GM18507 (cell line): ENCODE results near the gene ROBO1.

Source experiments
- DNase-seq: peaks from one replicate; pipeline ENCODE4 v3.0.0; 2011; ENCODE audit warnings: low read depth; ENCODE audit not compliant: insufficient read length; ENCODE audit errors: extremely low spot score
- FAIRE-seq: peaks from 2 replicates; lab custom pipeline; 2011; peaks lifted over from hg19 to GRCh38; lab: Jason Lieb, UNC

Gene ROBO1

DNA sequence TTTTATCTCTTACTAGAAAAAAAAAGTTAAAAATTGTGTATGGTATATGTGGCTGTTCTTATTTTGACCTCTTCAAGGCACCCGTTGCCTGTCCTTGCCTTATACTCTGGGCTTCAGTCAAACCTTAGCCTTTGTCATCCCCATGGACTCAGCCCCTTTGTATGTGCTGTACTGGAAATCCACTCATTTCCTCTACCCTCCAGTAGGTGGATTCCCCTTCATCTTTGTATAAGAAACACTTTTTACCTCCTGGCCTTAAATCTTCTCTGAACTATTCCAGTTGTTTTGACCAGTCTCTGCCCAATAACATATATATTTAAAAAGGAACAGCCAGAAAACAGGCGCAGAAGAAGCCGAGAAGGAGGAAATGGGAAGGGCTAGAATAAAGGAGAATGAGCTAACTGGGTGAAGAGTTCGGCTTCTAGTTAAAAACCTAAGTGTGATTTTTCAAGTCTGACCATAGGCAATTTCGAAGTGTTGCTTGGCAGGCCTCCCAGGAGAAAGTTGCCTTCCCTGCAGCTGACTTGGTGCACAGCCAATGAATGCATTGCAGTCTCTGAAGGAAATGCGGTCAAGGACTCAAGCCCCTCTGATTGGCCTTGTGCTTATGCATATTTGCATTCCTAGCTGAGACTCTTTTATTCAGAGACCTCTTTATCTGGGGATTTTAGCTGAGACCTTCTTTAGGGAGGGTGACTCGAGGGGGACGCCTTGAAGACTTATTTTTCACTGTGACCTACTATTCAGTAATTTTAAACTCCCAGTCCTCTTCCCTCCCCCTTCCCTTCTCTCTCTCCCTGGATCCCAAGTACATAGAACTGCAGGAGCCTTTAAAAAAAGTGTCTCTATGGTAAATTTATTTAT lies 277.4 kb downstream of the ROBO1 start:
- FAIRE-seq (no peak), DNase-seq (no peak)

DNA sequence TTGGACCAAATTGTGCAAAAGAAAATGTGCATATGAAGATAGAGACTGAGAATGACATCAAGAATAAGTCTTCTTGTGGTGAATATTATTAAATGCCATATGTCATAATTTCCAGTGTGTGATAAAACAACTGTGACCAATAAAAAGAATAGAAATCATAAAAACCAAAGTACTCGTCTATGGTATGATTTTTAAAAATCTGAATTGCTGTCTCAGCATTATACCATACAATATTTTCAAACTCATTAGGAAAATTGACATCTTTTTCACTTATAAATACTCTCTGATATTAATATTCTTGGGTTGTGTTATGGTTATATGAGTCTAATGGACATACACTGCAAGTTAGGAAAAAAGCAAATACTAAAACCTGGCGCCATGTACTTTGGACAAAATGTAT lies 279.4 kb downstream of the ROBO1 start:
- no peak for FAIRE-seq
- DNase-seq = no peak

DNA sequence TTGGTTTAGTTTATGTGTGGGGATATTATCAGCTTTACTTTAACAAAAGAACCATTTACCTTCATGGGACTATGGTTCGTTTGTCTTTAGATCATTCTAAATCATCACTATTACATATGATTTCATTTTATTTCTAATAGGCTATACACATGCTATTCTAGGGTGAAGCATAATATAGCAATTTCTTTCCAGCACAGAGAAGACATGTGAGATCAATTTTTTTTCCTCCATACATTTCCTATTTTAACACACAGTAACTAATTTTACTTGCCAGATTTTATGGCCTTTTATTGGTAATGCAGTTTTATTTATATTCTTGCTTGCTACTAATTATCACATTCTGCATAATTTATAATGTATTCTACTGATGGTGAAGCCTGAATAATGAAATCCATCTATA lies 287.1 kb downstream of the ROBO1 start:
- no peak for FAIRE-seq

DNA sequence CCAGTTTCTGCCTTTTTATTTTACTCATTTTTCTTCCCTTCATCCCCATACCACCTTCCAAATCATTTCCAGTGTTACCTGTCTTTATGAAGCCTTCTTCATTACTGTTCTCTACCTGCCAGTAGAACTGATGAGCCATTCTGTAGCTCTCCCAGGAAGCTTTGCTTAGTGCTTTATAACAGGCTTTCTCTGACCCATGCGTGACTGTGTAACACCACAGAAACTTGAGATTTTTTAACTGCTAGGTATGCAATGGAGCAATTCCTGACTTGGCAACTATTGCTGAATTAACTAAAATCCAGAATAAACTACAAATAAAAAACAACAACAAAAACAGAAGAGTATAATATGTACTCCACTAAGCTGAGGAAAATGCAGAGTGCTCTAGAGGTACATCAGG lies 289.2 kb downstream of the ROBO1 start:
- no peak for FAIRE-seq

More for the DNA sequence above, 287.1 kb downstream of the ROBO1 start:
- no peak for DNase-seq

DNA sequence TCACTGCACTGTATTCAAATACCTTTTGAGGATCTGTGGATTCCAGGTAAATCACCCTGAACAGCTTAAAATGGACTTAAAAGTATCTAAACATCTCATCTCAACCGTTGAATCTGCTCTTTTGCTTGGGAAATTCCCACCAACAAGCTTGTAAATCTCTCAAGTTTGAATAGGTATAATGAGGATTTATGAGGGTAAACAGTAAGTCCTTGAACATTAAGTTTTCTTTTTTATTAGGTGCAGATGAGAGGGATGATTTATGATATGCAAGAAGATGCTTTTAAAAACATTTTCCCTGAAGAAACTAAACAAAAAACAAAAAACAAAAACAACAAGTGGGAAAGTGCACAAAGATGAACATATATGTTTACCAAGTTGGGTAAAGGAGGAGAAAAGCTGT lies 290.6 kb downstream of the ROBO1 start:
- DNase-seq (no peak), FAIRE-seq (no peak)

More for the DNA sequence above, 289.2 kb downstream of the ROBO1 start:
- no peak for DNase-seq

DNA sequence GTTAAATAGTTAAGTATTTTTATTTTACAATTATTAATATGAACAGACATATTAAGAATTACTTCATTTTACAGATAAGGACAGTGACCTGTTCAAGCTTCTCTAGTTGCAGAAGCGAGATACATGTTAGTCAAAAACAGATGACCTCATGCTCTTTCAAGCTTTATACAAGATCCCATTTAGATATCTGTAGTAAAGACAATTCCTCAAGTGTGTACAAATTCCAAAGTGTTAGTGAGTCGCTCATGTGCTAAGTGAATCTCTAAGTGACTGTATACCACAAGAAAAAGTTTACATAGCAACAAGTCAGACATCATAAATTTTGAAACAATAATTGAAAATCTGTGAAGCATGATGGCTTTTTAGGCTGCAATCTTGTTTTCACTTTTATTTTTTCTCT lies 293.8 kb downstream of the ROBO1 start:
- no peak for DNase-seq
- FAIRE-seq = no peak

DNA sequence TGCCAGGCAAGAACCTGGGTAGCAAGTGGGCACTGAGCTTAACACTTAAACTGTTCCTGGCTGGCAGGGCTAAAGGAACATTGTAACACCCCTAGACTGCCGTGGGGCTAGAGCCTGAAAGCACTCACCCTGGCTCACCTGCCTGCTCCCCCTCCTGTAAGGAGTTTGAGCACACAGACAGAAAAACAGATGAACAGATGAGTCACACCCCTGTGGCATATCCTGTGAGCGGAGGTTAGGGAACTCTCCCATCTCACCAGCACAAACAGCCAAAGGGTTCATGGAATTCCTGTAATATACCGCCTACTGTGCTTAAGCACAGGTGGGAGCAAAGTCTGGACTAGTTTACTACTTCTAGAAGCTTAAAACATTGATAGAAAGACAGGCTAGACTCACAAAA lies 300.1 kb downstream of the ROBO1 start:
- DNase-seq = no peak

DNA sequence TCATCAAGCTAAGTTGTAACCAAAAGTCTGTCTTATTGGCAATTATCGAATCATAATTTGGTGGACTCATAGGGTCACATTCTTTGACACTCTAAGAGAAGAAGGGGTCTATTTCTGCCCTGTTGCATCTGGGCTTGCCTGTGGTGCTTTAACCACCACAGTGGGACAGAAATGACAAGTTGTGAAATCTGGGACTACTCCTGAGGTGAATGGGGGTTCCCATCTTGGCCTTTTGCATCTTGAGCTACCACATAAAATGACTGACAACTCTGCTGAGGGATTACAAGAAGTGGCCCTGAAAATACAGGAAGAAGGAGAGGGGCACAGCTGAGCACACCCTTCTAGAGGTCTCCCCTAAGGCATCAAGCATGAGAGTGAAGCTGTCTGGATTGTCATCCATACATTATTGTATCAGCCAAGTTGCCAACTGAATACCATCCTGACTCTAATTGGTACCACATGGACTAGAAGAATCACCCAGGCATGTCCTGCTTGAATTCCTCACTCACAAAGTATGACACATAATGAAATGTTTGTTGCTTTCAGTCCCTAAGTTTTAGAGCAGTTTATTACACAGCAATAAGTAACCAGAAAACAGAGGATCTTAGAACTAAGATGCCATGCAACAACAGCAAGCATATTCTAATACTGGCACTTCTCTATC lies 306.5 kb downstream of the ROBO1 start:
- no peak for DNase-seq
- FAIRE-seq = no peak

More for the DNA sequence above, 300.1 kb downstream of the ROBO1 start:
- FAIRE-seq = no peak

DNA sequence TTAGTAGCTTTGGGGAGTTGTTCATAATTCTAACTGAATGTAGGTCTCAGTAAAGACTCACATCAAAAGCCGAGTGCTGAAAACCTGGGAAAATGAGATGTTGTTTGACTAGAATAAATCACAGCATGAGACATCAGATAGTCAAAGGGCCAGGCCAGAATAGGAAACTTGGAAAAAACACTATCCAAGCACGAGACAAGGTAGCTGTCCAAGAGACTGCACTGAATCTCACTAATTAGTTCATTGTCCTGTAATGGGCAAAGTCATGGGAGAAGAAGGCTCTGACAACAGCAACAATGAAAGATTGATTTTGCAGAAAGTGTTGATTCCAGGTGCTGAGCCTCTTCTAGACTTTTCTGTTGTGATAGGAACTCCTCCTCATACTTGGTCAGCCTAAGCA lies 314.2 kb downstream of the ROBO1 start:
- DNase-seq = no peak
- no peak for FAIRE-seq

DNA sequence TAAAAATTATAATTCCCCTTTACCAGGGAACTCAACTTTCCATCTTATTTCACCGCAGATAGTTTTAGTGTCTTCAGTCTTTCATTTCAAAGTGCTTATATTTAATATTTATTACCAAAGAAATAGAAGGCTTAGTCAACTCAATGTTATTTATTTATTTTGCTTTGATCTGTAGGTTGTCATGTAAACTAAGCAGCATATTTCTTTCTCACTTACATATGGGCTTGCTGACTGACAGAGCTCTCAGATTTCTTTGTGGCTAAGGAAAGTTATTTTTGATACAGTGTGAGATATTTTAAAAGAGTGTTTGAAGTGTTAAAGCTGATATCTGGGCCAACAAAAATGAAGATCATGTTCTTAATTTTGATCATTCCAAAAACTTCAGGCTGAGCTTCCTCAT lies 331.4 kb downstream of the ROBO1 start:
- FAIRE-seq (no peak), DNase-seq (no peak)

DNA sequence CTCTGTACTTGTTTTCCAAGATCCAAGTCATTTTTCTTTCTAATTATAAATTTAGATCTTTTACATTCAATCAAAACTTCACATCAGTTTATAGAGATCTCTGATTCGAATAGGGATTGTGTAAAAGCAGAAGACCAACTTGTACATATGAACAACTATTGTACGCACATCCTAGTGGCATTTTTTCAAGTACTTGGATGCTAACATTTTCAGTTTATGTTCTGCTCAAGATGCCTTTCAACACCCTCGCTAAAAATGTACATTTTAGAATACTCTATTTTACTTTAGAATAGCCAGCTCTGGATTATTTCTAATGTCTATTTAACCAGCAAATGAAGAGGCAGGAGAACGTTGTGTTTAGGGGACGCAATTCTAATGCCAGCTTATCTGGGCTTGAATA lies 340.7 kb downstream of the ROBO1 start:
- DNase-seq (no peak), FAIRE-seq (no peak)

DNA sequence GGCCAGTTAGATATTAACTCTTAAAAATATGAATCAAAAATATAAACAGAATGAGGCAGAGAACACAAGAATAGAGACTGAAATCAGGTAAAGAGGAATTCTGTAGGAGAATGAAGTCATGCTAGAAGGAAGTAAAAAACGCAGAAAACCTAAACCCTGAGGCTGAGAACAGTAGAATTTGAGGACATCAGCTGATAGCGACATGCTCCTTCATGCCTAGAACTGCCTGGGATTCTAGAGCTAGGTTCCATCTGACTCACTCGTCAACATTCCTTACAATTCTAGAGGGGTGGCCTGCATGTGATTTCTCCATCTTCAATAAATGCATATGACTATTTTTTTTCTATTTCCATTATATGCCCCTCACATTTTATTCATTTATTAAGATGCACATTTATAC lies 343.0 kb downstream of the ROBO1 start:
- DNase-seq (no peak), FAIRE-seq (no peak)

DNA sequence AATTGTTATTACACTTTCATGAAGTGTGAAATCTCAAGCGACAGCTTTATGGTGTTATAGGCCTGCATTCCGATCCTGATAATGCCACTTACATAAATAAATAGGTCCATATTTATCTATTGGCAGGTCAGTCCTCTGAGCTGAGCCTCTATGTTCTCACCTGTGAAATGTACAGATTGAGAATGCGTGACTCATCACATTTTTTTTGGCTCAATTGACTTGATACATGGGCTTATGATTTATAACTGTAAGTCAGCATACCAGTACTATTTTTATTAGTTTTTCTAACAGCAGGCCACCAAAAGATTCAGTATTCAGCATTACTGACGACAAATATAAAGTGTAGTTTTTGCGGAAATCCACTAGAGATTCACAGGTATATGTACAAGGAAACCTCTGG lies 344.4 kb downstream of the ROBO1 start:
- FAIRE-seq = no peak
- DNase-seq = no peak

DNA sequence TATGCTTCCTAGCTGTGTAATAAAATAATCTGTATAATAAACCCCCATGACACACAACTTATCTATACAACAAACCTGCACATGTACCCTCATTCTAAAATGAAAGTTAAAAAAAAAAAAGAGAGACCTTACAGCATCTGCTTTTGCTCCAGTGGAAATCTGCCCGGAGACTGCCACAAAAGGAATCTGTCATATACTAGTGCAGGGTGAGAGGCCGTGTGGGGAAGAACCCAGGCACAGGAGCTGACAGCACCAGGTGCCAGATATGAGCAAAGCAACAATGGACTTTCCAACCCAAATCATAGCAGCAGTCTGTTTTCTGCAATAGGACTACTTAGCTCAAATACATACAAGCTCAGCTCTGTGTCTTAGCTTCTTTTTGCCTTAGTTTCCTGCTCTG lies 346.5 kb downstream of the ROBO1 start:
- DNase-seq = no peak

DNA sequence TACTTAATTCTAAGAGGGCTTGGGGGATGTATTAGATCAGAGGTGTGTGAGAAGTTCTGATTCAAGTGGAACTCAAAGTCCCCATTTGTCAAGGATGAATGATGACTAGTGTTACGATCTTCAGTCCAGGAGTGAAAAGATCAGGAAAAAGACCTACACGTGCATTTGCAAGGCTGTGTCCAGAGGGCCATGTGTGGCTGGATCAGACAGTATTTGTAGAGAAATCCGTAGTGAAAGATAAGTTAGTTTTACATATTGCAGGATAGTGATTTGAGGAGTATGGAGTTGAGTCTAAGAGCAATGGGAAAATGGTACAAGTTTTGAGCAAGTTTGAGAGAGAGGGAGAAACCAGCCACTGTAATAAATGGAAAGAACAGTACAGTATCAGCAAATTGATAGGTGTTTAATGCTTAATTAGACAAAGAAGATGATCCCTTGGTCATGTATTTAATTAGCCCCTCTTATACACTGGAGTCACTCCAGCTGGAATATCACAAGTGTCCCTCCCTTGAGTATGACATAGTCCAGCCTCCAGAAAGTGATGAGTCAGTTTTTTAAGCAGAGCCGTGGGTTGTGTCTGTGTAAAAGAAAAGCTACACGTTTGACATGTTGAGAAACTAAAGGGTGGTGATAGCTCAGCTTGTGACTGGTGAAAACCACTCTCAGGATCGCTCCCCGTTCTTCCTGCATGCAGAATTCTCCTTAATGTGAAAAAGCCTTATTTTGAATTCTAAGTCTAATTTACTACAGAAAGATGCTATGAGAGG lies 348.8 kb downstream of the ROBO1 start:
- DNase-seq (no peak), FAIRE-seq (no peak)

More for the DNA sequence above, 346.5 kb downstream of the ROBO1 start:
- no peak for FAIRE-seq

DNA sequence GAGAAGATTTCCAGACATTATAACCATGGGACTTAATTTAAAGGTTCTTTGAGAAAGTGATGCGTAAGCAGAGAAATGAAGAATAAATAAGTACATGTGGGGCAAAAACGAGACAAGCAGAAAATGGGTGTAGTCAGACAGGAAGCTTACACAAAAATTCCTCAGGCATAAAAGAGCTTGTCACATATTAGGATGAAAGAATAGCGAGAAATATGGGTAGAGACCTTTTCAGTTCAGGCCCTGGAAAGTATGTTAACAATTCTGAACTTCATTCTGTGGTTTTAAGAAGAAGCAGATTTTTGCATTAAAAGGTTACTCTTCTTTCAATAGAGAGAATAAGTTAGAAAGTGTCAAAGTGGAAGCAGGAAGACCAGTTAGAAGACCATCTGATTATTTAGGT lies 352.4 kb downstream of the ROBO1 start:
- FAIRE-seq = no peak

DNA sequence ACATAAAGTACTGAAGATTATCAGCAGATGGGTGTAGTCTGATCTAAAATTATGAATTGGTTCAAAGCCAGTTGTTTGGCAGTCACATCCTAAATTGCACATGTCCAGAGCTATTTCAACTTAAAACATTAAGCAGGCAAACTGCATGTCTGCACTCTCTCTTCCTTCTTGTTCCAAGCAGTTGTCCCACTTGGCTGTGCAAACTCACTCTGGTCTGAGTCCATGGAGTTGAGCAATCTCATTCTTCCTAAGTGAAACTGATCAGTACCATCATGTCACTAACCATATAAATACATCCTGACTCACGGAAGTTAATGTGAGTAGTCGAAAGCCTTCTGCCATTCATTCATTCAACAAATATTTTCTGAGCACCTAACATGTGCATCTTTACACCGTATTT lies 353.0 kb downstream of the ROBO1 start:
- DNase-seq = no peak
- no peak for FAIRE-seq

More for the DNA sequence above, 352.4 kb downstream of the ROBO1 start:
- DNase-seq = no peak

DNA sequence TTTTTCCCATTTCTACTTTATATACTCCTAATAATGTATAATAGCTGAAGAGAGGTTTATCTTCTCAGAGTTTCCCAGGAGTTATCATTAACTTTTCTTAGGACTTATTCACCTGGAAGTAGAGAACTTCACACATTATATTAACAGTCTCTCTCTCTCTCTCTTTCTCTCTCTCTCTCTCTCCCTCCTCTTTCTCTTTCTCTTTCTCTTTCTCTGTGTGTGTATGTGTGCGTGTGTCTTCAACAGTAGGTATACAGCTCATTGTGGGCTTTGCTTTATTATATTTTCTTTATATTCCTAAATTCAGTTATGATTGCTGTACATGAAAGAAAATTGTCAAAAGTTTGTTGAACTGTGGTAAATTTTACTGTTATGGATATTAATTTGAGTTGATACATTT lies 353.8 kb downstream of the ROBO1 start:
- FAIRE-seq (no peak), DNase-seq (no peak)

DNA sequence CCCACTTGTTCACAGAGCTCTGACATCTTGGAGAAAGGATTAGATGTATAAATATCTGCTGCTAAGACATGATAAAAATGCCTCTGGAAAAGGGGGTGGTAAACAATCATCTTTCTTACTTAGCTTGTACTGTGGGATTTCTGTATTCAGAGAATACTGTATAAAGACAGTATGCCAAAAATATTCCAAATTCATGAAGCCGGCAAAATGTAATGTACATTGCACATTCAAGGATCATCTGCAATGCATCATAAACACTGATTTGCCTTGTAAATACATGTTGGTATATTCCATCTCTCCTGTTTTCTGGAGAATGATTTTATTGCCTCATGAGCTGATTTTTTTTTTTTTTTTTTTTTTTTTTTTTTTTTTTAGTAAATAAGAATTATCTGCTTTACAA lies 355.3 kb downstream of the ROBO1 start:
- FAIRE-seq (no peak), DNase-seq (no peak)

DNA sequence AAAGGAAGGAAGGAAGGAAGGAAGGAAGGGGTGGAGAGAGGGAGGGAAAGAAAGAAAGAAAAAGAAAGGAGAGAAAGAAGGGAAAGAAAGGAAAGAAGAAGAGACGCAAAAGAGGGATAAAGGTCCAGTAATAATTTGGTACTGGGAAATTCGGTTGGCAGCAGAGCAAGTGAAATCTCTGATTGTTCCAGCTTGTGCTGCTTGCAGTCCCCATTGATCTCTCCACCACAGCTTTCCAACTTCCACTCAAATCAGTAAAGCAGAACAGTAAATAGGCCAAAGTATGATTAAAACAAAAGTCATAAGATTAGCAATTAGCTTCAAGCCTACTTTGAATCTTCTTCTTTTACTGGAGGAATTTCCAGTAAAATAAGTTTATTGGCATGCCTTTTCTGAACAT lies 357.2 kb downstream of the ROBO1 start:
- FAIRE-seq (no peak), DNase-seq (no peak)
